ENCODE data around the gene NONO. TPM values are rescaled to one million over a fixed set of nuclear protein-coding genes. Genes with fewer than 3 reads are reported as not detected.
"Not testable (repeated sequence)": the region's sequence is repeated elsewhere in the genome, so short reads cannot be mapped to it uniquely, and the experiment has no call there.

Gene NONO, protein sequence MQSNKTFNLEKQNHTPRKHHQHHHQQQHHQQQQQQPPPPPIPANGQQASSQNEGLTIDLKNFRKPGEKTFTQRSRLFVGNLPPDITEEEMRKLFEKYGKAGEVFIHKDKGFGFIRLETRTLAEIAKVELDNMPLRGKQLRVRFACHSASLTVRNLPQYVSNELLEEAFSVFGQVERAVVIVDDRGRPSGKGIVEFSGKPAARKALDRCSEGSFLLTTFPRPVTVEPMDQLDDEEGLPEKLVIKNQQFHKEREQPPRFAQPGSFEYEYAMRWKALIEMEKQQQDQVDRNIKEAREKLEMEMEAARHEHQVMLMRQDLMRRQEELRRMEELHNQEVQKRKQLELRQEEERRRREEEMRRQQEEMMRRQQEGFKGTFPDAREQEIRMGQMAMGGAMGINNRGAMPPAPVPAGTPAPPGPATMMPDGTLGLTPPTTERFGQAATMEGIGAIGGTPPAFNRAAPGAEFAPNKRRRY
- 332 and 408 TPM in 2 replicates for total RNA-seq (2014; rRNA removed; shearing (Covaris generic))

DNA sequence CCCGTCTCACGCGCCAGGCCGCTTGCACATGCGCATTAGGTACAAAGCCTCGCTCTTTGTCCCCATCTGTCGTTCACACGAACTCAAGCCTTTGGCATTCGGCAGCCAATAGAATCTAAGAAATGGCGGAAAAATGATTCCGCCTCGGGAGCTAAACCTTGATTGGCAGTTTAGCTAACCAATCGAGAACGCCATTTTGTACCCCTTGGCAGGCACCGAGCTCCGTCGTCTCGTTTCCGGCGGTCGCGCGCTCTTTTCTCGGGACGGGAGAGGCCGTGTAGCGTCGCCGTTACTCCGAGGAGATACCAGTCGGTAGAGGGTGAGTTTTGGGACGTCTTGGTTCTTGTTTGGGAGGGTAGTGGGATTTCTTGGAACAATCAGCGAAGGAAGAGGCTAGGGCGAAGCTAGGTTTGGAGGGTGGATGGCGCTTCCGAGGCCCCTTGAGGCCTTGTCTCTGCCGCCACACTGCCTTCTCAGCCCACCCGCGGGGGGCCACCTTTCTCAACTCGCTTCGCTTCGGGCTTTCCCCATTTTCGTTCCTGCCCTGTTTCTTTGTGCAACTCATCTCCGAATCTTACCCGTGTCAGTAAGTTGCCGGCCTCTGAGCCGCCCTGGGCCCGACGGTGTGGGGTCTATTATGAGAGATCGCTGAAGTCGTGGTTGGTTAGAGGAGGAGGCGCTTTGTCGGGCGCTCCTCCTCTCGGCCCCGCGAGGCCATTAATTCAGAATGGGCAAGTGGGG is at the start of gene NONO:
TSS of gene NONO (plus strand) at position 233 of the 741 bp plus-strand sequence. CDS start 7,003 bp downstream, outside the sequence.
- peak; percentile 97 for DNase-seq (ENCODE audit: low spot score)

DNA sequence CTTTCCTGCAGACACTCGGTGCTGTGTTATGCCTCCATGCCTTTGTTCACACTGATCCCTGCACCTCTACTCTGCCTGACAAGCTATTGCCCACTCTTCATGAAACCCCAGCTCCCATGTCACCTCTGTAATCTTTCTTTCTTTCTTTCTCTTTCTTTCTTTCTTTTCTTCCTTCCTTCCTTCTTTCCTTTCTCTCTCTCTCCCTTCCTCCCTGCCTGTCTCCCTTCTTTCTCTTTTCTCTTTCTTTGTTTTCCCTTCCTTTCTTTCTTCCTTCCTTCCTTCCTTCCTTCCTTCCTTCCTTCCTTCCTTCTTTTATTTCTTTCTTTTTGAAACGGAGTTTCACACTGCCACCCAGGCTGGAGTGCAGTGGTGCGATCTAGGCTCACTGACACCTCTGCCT is 48.0 kb upstream of the NONO start:
- no peak for DNase-seq (ENCODE audit: low spot score)

DNA sequence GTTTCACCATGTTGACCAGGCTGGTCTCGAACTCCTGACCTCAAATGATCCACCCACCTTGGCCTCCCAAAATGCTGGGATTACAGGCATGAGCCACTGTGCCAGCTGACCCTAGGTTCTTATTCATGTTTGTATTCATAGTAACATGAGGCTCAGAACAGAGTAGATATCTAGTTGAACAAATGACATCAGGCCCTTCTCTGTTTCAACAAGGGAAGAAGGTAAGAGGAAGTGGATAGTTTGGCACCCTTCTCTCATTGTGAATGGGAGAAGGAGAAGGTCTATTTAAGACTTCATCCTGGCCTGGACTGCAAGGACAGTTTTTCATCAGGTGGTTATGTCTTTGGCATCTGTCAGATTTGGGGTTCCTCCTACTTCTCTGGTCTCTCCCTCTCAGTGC is 46.6 kb upstream of the NONO start:
- DNase-seq (ENCODE audit: low spot score): no peak

DNA sequence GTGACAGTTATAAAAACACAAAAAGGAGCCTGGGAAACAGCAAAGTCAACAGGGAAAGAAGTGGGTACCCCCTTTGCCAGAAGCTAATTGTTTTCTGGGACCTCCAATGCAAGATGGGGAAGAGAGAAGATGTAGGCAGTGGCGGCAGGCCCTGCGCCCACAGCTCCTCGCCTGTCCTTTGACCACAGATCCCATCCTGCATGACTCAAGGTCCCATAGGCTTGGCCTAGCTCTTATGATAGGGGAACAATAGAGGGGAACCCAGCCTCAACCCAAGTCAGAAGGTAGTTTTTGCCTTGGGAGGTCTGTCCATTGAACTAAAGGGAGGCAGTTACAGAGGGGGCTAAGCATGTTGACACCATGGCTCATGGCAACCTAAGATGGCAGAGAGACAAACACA is 43.7 kb upstream of the NONO start:
- no peak for DNase-seq (ENCODE audit: low spot score)

DNA sequence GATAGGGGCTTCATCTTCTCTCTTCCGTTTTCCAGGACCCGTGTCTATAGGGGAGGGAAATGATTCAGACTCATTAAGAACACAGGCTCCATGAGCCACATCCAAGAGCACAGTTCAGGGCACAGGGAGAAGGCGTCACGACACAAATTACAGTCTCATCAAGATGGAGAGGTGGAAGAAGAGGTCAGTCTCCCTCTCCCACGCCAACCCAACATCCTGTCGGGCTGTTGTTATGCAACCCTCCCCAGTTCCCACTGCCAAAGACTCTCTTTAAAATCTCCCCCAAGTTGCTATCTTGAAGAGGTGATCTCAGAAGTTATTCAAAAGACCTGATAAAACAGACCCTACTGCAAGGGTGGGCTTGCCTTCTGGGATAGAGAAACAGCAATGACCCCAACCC is 42.1 kb upstream of the NONO start:
- DNase-seq (ENCODE audit: low spot score): no peak

DNA sequence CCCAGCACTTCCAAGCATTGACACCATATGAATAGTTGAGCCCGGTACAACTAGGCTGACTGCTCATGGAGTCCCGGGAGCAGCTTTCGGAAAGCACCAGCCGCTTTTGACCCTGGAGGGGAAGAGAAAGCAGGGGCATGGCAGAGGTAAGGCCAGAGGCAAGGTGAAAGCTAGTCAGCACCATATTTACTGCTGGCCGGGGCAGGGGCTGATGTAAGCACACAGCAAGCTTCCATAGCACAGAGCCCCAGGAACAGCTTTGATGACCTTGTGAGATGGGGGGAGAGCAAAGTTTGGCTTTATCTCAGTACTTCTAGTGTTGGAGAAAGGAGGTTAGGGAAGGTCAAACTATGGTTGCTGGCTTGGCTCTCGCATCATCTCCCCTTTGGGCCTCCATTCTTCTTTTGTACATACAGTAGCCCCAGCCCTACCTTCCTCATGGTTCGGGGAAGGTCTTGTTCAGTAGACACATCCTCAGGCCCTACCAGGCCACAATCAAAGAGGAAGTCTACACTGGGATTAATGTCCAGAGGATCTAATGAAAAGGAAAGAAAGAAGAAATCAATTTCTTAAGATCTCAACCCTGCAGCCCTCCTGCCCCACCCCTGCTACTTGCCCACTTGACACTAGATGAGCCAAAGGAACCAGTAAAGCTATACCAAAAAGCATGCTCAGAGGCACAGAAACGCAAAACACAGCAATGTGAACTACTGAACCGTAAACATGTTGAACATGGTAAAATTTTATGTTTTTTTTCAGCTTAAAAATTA is 38.9 kb upstream of the NONO start:
- DNase-seq (ENCODE audit: low spot score): no peak

DNA sequence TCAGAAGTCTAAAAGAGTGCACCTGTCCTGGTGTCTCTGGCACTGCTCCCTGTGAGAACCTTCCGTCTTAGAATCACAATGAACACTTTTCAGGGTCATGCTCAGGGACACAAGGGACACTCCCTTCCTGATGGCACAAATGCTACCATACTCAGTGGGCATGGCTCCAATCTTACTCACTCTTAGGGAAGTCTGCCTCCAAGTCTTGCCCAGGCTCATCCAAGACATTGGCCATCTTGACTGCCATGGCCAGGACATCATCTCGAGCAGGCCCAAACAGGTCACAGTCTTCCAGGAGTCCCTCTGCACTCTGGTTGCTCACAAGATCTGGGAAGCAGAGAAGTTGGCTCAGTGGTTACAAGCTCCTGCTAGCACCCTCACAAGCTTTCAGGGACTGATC is 38.3 kb upstream of the NONO start:
- no peak for DNase-seq (ENCODE audit: low spot score)

DNA sequence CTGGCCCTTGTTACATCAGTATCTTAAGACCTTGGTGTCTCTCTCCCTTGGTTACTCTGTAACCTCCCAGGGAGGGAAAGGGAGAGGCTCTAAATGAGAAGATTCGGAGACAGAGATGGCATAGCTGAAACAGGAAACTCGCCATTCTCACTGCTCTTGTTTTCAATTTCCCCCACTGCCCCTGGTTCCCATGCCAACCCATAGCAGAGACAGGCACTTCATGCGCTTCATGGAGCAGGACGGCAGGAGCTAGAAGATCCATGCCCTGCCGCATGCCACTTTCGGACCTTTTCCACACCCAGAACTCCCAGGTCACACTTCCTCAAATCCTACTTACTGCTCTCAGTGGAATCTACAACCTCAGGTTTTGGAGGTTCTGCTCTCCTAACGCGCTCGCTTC is 32.6 kb upstream of the NONO start:
- DNase-seq (ENCODE audit: low spot score): no peak

DNA sequence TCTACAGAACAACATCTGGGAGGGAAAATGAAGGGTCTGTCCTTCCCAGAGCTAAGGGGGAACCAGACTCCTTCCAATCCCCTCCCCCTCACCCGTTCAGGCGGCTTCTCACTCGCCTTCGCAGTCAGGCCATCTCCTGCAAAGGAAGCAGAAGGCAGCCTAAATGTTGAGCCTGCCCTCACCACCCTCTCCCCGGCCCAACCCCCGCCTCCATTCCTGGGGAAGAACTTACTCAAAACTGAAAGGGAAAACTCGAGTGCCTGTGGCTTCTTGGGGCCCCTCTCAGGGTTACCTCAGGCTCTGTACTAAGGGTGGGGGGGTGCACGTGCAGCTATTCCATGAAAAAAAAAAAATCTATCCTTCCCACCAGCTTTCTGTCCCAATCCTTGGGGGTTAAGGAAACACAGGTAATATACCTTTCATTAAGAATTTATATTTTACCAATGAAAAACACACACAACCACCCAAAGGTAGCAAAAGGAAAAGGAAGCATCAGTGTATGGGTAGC is 31.9 kb upstream of the NONO start:
- DNase-seq (ENCODE audit: low spot score): no peak

DNA sequence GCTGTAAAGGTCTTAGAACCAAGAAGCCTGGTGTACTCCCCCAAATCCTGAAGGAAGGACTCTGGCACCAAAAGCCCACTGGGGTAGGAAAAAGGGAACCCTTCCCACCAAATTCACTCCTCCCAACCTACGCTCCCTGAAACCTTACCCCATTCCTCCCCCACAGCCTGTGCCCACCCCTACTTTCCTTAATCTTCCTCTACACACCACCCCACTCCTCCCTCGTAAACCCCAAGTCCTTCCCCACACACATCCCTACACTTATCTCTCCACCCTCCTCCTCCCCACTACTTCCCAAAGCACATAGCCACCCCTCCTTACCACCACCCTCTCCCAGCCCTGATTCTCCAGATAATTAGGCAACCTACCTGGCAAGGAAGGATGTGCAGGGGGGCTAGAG is 31.2 kb upstream of the NONO start:
- no peak for DNase-seq (ENCODE audit: low spot score)

DNA sequence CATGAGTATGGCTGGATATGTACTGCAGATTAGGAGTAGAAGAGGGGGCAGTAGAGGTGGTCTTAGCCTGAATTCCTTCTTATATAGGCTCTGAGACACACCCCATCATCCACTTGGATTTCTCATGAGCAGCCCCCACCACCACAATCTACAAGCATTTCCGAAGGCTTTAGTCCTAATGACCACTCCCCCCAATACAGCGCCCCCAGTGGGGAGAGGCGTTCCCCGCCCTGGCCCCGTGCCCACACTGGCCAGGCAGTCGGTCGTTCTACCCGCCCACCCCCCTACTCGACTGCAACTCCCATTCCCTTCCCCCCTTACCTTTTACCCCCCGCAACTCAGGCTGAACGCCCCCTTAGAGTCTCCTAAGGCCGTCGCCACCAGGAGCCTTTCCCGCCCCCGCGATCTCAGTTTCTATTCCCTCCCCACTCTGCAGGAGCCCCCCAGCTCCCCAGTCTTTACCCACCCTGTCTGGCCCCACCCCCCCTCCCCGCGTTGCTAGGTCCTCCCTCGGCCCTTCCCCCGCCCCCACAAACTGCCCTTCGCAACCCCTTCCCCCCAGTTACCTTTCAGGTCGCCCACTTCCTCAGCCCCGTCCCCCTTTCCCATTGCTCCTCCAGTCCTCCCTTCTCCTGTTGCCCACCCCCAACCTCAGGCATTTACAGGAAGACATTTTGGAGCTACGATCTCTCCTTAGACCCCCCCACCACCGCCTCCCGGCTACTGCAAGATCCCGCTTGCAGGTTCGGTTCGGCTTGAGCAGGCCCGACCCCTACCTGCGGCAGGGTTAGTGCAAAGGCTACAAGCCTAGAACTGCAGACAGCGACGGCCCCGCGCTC is 30.0 kb upstream of the NONO start:
- peak; percentile 31 for DNase-seq (ENCODE audit: low spot score)

DNA sequence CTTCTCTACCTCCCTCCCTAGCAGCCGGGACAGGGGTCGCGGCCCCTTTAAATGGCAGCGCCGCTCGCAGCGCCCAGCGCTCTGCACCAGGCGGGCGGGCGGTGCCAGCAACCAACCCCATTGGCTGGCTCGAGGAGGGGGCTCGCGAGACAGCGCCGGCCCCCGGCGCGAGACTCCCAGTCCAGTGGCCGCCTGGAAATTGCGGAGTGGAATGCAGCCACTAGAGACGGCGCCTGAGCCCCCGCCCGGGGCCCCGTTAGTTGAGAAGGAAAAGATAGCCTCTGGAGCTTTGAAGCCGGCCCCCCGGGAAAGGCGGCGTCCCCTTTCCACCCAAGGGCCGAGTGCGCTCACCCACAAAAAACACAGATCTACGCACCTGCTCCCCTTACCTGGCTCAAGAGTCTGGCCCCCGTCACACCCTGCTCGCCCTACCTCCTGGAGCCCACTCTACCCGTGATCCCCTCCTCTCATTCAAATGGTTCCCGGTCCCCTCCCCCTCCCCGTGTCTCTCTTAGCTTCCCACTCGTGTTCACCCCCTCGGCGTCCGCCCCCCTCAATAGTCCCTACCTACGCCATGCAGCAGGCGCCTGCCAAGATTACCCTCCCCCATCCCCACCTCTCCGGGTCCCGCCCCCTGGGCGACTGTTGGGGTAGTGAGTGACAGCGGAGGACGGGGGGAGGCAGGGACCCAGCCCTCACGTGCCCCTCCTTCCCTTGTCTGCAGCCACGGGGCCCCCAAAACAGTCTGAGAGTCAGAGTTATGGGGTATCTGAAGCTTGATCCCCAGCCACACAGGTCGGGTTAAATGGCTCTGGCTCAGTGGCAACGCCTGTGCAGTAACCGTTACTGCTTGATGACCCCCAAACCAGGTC is 29.1 kb upstream of the NONO start, which contains the start of gene ZMYM3:
TSS of gene ZMYM3 (minus strand) at position 49 of the 872 bp plus-strand sequence. CDS start 885 bp downstream, outside the sequence.
- DNase-seq (ENCODE audit: low spot score): peak; percentile 72

DNA sequence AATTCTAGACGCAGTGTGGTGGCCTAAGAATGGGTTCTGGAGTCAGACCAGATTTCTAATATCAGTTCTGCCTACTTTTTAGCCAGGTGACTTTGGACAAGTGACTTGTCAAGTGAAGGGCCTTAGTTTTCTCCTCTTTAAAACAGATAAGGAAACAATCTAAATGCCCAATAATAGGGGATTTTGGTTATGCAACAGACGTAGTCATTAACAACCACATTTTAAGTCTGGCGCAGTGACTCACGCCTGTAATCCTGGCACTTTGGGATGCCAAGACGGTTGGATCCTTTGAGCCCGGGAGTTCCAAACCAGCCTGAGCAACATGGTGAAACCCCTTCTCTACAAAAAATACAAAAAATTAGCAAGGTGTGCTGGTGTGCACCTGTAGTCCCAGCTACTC is 27.4 kb upstream of the NONO start:
- DNase-seq (ENCODE audit: low spot score): peak; percentile 31

DNA sequence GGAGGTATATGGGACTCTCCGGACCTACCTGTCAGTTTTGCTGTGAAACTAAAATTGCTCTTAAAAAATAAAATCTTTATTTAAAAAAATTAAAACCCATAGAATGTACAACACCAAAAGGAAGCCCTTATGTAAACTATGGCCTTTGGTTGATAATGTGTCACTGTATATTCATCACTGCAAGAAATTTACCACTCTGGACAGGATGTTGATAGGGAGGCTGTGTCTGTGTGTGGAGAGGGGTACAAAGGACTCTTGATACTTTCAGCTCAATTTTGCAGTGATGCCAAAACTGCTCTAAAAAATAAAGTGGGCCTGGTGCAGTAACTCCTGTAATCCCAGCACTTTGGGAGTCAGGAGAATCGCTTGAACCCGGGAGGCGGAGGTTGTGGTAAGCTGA is 26.6 kb upstream of the NONO start:
- DNase-seq (ENCODE audit: low spot score): no peak

DNA sequence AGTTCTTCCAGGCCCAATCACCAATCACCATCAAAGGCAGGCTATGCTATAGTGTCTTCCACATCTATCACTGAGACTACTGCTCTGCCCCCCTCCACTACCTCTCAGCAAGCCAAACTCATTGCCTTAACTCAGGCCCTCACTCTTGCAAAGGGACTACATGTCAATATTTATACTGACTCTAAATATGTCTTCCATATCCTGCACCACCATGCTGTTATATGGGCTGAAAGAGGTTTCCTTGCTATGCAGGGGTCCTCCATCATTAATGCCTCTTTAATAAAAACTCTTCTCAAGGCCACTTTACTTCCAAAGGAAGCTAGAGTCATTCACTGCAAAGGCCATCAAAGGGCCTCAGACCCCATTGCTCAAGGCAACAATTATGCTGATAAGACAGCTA is 14.8 kb upstream of the NONO start:
- DNase-seq (ENCODE audit: low spot score): not testable (repeated sequence)

DNA sequence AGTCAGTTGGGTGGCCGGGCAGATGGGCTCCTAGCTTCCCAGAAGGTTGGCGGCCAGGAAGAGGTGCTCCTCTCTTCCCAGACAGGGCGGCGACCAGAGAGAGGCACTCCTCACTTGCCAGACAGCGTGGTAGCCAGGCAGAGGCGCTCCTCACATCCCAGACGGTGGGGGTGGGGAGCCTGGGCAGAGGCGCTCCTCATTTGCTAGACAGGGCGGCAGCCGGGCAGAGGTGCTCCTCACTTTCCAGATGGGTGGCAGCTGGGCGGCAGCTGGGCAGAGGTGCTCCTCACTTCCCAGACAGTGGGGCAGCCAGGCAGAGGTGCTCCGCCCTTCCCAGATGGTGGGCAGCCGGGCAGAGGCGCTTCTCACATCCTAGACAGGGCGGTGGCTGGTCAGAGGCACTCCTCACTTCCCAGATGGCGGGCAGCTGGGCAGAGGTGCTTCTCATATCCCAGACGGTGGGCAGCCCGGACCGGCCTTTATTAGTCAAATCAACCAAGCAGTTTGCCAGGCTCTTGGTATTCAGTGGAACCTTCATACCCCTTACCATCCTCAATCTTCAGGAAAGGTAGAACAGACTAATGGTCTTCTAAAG is 13.5 kb upstream of the NONO start:
- no peak for DNase-seq (ENCODE audit: low spot score)

DNA sequence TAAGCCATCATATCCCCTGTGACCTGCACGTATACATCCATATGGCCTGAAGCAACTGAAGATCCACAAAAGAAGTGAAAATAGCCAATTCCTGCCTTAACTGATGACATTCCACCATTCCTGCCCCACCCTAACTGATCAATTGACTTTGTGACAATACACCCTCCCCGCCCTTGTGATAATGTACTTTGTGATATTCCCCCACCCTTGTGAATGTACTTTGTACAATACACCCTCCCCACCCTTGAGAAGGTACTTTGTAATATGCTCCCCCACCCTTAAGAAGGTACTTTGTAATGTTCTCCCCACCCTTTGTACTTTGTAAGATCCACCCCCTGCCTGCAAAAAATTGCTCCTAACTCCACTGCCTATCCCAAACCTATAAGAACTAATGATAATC is 11.1 kb upstream of the NONO start:
- DNase-seq (ENCODE audit: low spot score): not testable (repeated sequence)

DNA sequence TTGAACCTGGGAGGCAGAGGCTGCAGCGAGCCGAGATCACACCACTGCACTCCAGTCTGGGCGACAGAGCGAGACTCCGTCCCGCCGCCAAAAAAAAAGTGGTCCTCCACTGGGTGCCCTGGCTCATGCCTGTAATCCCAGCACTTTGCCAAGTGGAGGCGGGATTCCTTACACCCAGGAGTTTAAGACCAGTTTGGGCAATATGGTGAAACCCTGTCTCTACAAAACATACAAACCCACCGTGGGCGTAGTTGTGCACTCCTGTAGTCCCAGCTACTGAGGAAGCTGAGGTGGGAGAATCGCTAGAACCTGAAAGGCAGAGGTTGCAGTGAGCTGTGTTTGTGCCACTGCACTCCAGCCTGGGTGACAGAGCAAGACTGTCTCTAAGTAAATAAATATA is 2.1 kb upstream of the NONO start:
- not testable (repeated sequence) for DNase-seq (ENCODE audit: low spot score)
